Keratinocyte (primary cell): ENCODE data around the gene CELSR1. TPM values are rescaled to one million over a fixed set of nuclear protein-coding genes. Genes with fewer than 3 reads are reported as not detected.

Experiments
- DNase-seq: peaks from one replicate; pipeline ENCODE4 v3.0.0-alpha.2; 2011; ENCODE audit warnings: low read depth, missing footprints, low spot score
- FAIRE-seq: peaks from 2 replicates; lab custom pipeline; 2011; peaks lifted over from hg19 to GRCh38; lab: Jason Lieb, UNC
- H2AFZ ChIP-seq: 2 replicates; pipeline ENCODE4 v1.6.0; 2012; ENCODE audit warnings: low read length, control low read depth, inconsistent platforms; ENCODE audit not compliant: control insufficient read depth
- H3K27ac ChIP-seq: 2 replicates; pipeline ENCODE4 v1.5.1; 2011; ENCODE audit warnings: low read length; ENCODE audit not compliant: control insufficient read depth, insufficient read depth
- H3K27me3 ChIP-seq: 3 replicates; pipeline ENCODE4 v1.6.0; 2011; ENCODE audit warnings: low read length; ENCODE audit not compliant: control insufficient read depth, insufficient read depth; ENCODE audit errors: extremely low read depth
- H3K36me3 ChIP-seq, 2 experiments: 2 replicates in 1 of 2; 3 replicates in 1 of 2; pipeline ENCODE4 v1.5.1; 2011; ENCODE audit warnings: low read length in 2 of 2, mild to moderate bottlenecking in 1 of 2; ENCODE audit not compliant: control insufficient read depth in 2 of 2, insufficient read depth in 2 of 2; ENCODE audit errors: extremely low read depth in 1 of 2
- H3K4me1 ChIP-seq: 3 replicates; pipeline ENCODE4 v1.5.1; 2011; ENCODE audit warnings: low read length; ENCODE audit not compliant: control insufficient read depth, insufficient read depth; ENCODE audit errors: extremely low read depth
- H3K4me2 ChIP-seq: 3 replicates; pipeline ENCODE4 v1.6.0; 2011; ENCODE audit warnings: low read depth, low read length; ENCODE audit not compliant: control insufficient read depth, insufficient read depth; ENCODE audit errors: extremely low read depth
- H3K4me3 ChIP-seq, 3 experiments: fragments of 200-600 bp in 1 of 3; sonication (generic) in 1 of 3; 2 replicates in 2 of 3; 3 replicates in 1 of 3; pipeline ENCODE4 v1.5.1; 2011 to 2016; ENCODE audit warnings: low read length in 3 of 3, mild to moderate bottlenecking in 3 of 3, control low read depth in 2 of 3, inconsistent platforms in 1 of 3, low read depth in 1 of 3, mixed read lengths in 1 of 3, mixed run types in 1 of 3, moderate library complexity in 1 of 3; ENCODE audit not compliant: control insufficient read depth in 2 of 3, insufficient read depth in 2 of 3; ENCODE audit errors: extremely low read depth in 1 of 3
- H3K79me2 ChIP-seq: 2 replicates; pipeline ENCODE4 v1.6.0; 2012; ENCODE audit warnings: low read length; ENCODE audit not compliant: control insufficient read depth, insufficient read depth
- H3K9ac ChIP-seq: 3 replicates; pipeline ENCODE4 v1.6.0; 2011; ENCODE audit warnings: low read length; ENCODE audit not compliant: control insufficient read depth, insufficient read depth; ENCODE audit errors: extremely low read depth
- H3K9me1 ChIP-seq: 3 replicates; pipeline ENCODE4 v1.6.0; 2011; ENCODE audit warnings: low read length; ENCODE audit not compliant: control insufficient read depth, insufficient read depth; ENCODE audit errors: extremely low read depth
- H3K9me3 ChIP-seq: 2 replicates; pipeline ENCODE4 v1.5.1; 2012; ENCODE audit warnings: low read depth, low read length; ENCODE audit not compliant: control insufficient read depth
- H4K20me1 ChIP-seq: 3 replicates; pipeline ENCODE4 v1.6.0; 2011; ENCODE audit warnings: low read length; ENCODE audit not compliant: control insufficient read depth, insufficient read depth; ENCODE audit errors: extremely low read depth
- CTCF ChIP-seq, 3 experiments: IDR thresholded peaks in 1 of 3; conservative IDR thresholded peaks in 1 of 3; optimal IDR thresholded peaks in 1 of 3; 2 replicates in 2 of 3; 3 replicates in 1 of 3; pipeline versions ENCODE3 to v1.5.1; 2011; ENCODE audit warnings: low read length in 3 of 3, mild to moderate bottlenecking in 3 of 3, moderate library complexity in 2 of 3, control low read depth in 1 of 3, inconsistent platforms in 1 of 3; ENCODE audit not compliant: insufficient read depth in 2 of 3; ENCODE audit errors: extremely low read depth in 1 of 3
- EZH2 ChIP-seq: IDR thresholded peaks from one replicate; pipeline ENCODE4 v1.6.1; 2012; ENCODE audit warnings: inconsistent platforms, mild to moderate bottlenecking, low read length, moderate library complexity
- dilution Hi-C: fragments of 300-500 bp; cut with MboI; formaldehyde crosslinking; loops from one replicate; pipeline ENCODE4 v1.7.0; 2020; ENCODE audit warnings: low sequenced_read_pairs; ENCODE audit not compliant: extremely low pct_ligation_motif_present
- polyA plus RNA-seq, 5 experiments: library from polyadenylated mRNA; depleted of rRNA in 3 of 5; stranded (reverse) in 3 of 5; stranded (forward) in 1 of 5; unstranded in 1 of 5; fragments of >200 nt; gene quantifications; 1 replicate in 1 of 5; 2 replicates in 3 of 5; 3 replicates in 1 of 5; pipeline versions ENCODE4 v1.2.1 to v1.2.3, GENCODE V29; 2011 to 2012; ENCODE audit warnings: missing spikeins in 2 of 5, low read depth in 1 of 5, low replicate concordance in 1 of 5

The CELSR1 gene
- polyA plus RNA-seq, 1 donor (not counting 4 experiments of a cell fraction or from before 2014, with no cell fraction given) = 16.1 TPM

GRCh38 chr22:46368422-46368821 is 169.0 kb downstream of the CELSR1 start:
- H3K4me1 ChIP-seq = peaks cover 3% of the 10 kb centered on the region
- H3K9me3 ChIP-seq = no peaks in the 10 kb centered on the region
- no peak overlapping the region for H3K9ac ChIP-seq
- TF ChIP-seq CTCF (optimal IDR thresholded peaks at IDR 0.05 in 1 of 3, IDR thresholded peaks at IDR 0.05 in 1 of 3, conservative IDR thresholded peaks at IDR 0.05 in 1 of 3; ENCODE audit: extremely low read depth in 1 of 3, insufficient read depth in 2 of 3, low read length in 3 of 3) = no peak
- no peak for TF ChIP-seq EZH2
- no peak overlapping the region for H3K27ac ChIP-seq
- no peaks in the 10 kb centered on the region for H3K9me1 ChIP-seq
- no peaks in the 10 kb centered on the region for H3K79me2 ChIP-seq
- peaks cover 13 to 25% of the 10 kb centered on the region in 2 experiments for H3K36me3 ChIP-seq
- H2AFZ ChIP-seq = no peak overlapping the region
- H4K20me1 ChIP-seq = peaks cover 7% of the 10 kb centered on the region
- no peak for DNase-seq
- no peak overlapping the region for H3K4me3 ChIP-seq
- FAIRE-seq = no peak
- no peaks in the 10 kb centered on the region for H3K27me3 ChIP-seq
- dilution Hi-C loops = no loop called here
- no peak overlapping the region for H3K4me2 ChIP-seq

DNA sequence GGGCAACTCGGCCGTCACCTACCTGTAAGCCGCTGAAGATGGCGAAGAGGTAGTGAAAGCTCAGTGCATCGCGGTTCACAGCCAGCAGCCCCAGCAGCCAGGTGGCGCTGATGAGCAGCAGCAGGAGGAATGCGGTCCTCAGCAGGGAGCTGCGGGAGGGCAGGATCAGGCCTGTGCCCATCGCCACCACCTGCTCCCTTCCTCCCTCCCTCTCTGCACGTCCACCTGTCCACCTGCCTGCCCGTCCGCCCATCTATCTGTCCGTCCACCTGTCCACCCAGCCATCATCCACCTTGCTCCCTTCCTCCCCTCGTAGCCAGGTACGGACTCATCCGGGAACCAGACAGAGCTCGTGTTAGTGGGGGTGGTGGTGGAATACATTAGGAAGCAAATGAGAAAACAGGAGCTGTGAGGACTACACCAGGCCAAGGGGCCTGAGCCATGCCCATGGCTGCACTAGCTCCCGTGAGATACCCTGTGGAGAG is 169.7 kb downstream of the CELSR1 start:
- Histone ChIP-seq H3K9me3 (no peaks in the 10 kb centered on the region), H3K4me3 (no peak overlapping the region), H3K79me2 (no peaks in the 10 kb centered on the region), H4K20me1 (peaks cover 7% of the 10 kb centered on the region), H2AFZ (no peak overlapping the region), H3K9me1 (no peaks in the 10 kb centered on the region), H3K9ac (no peak overlapping the region), H3K36me3 (peaks cover 12 to 26% of the 10 kb centered on the region in 2 experiments), H3K27me3 (no peaks in the 10 kb centered on the region), H3K4me2 (no peak overlapping the region), H3K4me1 (peaks cover 3% of the 10 kb centered on the region), H3K27ac (no peak overlapping the region)
- DNase-seq = peak; percentile 30
- dilution Hi-C loops = no loop called here
- FAIRE-seq = peak; percentile 82
- TF ChIP-seq CTCF (optimal IDR thresholded peaks at IDR 0.05 in 1 of 3, IDR thresholded peaks at IDR 0.05 in 1 of 3, conservative IDR thresholded peaks at IDR 0.05 in 1 of 3; ENCODE audit: extremely low read depth in 1 of 3, insufficient read depth in 2 of 3, low read length in 3 of 3) (peak; percentile 91 to 100 (median 100)), EZH2 (no peak)
